Tibial artery (tissue), 4 donors: ENCODE measurements around the gene OR5B21.

Source experiments
- DNase-seq, 2 donors: peaks; one replicate each; pipeline ENCODE4 v3.0.0-alpha.2; 2019
- H3K27ac ChIP-seq, 2 donors: fragments of 200-600 bp; sonication (generic) in 1 of 2; 1 replicate in 1 of 2; 2 replicates in 1 of 2; pipeline ENCODE4 v1.5.1; 2018 to 2019; ENCODE audit warnings: mild to moderate bottlenecking in 1 of 2
- H3K27me3 ChIP-seq, 2 donors: fragments of 200-600 bp; sonication (generic) in 1 of 2; one replicate each; pipeline versions ENCODE4 v1.5.1 to v1.6.0; 2016 to 2019
- H3K36me3 ChIP-seq, 3 donors: fragments of 200-600 bp; sonication (generic) in 2 of 3; one replicate each; pipeline ENCODE4 v1.5.1; 2016 to 2019; ENCODE audit warnings: mild to moderate bottlenecking in 2 of 3
- H3K4me1 ChIP-seq, 4 donors: fragments of 200-600 bp; sonication (generic) in 2 of 4; 1 replicate in 3 of 4; 2 replicates in 1 of 4; pipeline ENCODE4 v1.5.1; 2016 to 2019
- H3K4me3 ChIP-seq, 2 donors: fragments of 200-600 bp; sonication (generic) in 1 of 2; 1 replicate in 1 of 2; 2 replicates in 1 of 2; pipeline ENCODE4 v1.5.1; 2018 to 2019; ENCODE audit warnings: mild to moderate bottlenecking in 2 of 2
- H3K9me3 ChIP-seq, 3 donors: fragments of 200-600 bp; sonication (generic) in 1 of 3; one replicate each; pipeline ENCODE4 v1.5.1; 2016 to 2019
- intact Hi-C: fragments of 100-400 bp; cut with DNase I; formaldehyde crosslinking; loops from one replicate; pipeline ENCODE4 v1.15.0; 2023; ENCODE audit warnings: low total_unique reads
- TF ChIP-seq, protein P1 (sequence below), 2 experiments: fragments of 200-600 bp in 1 of 2; fragments of 450-650 bp in 1 of 2; IDR thresholded peaks; one replicate each; pipeline ENCODE4 v1.5.1; 2017 to 2019; ENCODE audit warnings: antibody characterized with exemption in 2 of 2, mild to moderate bottlenecking in 1 of 2, moderate library complexity in 1 of 2

OR5B21 gene

DNA sequence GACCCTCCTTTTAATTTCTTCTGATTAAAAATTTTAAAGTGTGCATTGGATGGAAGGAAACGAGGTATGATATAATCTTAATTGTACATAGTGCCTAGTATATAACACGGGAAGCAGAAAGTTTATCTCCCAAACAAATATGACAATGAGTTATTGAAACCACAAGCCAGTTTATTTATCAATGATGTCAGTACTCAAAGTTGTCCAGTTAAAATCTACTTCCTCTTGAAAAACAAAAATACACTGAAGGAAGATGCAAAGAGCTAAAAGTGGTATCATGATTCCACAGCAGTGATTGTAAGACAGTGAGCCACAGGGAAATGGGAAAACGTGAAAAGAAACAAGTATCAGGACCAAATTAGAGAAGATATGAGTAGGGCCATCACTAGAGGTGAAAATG lies 18.8 kb upstream of the OR5B21 start:
- TF ChIP-seq, protein P1, sequence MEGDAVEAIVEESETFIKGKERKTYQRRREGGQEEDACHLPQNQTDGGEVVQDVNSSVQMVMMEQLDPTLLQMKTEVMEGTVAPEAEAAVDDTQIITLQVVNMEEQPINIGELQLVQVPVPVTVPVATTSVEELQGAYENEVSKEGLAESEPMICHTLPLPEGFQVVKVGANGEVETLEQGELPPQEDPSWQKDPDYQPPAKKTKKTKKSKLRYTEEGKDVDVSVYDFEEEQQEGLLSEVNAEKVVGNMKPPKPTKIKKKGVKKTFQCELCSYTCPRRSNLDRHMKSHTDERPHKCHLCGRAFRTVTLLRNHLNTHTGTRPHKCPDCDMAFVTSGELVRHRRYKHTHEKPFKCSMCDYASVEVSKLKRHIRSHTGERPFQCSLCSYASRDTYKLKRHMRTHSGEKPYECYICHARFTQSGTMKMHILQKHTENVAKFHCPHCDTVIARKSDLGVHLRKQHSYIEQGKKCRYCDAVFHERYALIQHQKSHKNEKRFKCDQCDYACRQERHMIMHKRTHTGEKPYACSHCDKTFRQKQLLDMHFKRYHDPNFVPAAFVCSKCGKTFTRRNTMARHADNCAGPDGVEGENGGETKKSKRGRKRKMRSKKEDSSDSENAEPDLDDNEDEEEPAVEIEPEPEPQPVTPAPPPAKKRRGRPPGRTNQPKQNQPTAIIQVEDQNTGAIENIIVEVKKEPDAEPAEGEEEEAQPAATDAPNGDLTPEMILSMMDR (IDR thresholded peaks at IDR 0.05) = no peak

DNA sequence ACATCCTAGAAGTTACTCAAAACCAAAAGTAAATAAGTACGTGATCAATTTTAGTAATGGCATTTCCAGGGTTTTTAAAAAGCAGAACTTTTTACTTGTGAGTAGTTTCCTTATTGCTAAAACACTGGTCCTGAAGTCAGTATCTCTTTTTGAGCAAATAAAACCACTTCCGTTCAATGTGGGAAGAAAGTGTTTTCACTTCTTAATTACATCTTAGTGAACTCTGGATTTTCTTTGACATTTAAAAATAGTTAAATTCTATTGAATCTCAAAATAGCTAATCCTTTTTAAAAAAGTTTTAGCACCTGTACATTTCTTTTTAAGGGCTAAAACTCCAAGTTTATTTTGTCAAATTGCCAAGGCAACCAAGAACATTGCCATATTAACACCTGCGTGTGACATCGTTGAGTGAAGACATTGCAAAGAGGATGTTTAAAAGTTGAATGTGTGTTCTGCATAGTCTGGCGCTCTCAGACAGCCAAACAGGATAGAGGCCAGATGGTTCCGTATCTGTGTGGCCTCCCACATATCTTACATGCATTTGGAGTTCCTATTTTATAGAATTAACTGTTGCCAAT lies 17.2 kb upstream of the OR5B21 start:
- H3K27ac ChIP-seq = peak overlapping the region in 1 of 2 donors; percentile 17
- peaks cover 0 to 14% (median 8%) of the 10 kb centered on the region in 4 donors for H3K4me1 ChIP-seq
- H3K36me3 ChIP-seq = peaks cover 0 to 28% (median 26%) of the 10 kb centered on the region in 3 donors
- no peaks in the 10 kb centered on the region for H3K9me3 ChIP-seq
- no peaks in the 10 kb centered on the region for H3K27me3 ChIP-seq
- H3K4me3 ChIP-seq = no peak overlapping the region
- TF ChIP-seq, protein P1 (IDR thresholded peaks at IDR 0.05) = no peak
- intact Hi-C loops = no loop called here
- DNase-seq = no peak

More for the DNA sequence above, 18.8 kb upstream of the OR5B21 start:
- Histone ChIP-seq H3K36me3 (peaks cover 2 to 42% (median 38%) of the 10 kb centered on the region in 3 donors), H3K4me3 (no peak overlapping the region), H3K9me3 (no peaks in the 10 kb centered on the region), H3K27me3 (no peaks in the 10 kb centered on the region), H3K4me1 (peaks cover 0 to 14% (median 8%) of the 10 kb centered on the region in 4 donors), H3K27ac (no peak overlapping the region)
- no peak for DNase-seq
- intact Hi-C loops = no loop called here

DNA sequence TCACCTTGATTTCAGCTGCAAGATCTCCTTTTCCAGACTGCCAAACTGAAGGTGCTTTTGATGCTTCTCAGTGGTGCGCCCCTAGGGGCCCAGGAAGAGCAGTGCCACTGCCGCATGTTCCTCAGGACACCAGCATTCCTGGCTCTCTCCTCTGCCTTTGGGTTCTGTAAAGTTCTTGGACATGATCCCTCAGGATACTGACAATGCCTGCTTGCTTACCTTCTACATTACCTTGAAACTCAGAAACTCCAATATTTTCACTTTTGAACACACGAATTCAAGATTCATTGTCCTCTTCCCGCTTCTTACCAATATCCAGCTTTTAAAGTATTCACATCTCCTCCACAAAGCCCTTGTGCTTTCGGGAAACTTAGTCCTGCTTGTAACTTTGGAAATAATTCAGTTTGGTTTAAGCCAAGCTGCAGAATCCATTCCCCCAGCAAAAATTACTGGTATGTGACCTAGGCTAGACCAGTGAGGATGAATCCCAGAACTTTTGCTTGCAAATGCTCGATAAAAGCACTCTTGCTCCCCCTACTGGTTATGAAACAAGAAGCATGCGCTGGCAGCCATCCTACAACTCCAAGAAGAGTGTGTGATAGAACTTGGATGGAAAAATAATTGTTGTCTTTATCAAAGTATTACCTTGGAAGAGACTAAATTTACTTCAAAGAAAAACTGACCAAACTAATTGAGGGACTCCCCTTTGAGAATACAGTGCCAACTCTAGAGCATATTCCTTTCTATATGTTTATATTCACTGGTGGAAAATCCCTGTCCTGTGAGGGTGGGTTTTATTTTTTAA lies 16.5 kb upstream of the OR5B21 start:
- TF ChIP-seq, protein P1 (IDR thresholded peaks at IDR 0.05) = peak; percentile 58 to 65

DNA sequence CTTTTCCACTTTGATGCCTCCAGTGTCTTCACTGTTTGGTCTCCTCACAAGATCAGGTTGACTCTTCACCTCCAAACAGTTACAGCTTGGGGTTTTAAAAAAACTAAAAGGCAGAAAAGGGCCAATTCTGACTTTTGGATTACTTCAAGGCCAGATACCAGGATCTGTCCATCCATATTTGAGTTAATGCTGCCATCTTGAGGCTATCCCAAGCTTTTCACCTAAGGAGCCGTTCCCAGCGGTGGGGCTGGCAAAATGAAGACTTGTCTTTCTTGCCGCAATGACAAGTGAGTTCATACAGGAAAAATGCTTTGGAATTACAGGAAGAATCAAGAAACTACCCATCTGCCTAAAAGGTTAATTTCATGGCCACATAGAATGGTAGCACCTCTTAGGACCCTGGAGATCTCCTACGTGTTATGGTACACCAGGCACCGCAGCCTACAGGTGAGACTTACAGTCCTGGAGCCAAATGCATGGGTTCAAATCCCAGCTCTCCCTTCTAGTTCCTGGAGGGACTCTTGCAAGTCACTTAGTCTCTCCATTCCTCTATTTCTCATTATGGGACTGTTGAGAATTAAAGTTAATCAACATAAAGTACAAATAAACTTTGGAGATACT lies 6.0 kb upstream of the OR5B21 start:
- Histone ChIP-seq H3K27me3 (no peaks in the 10 kb centered on the region), H3K4me3 (no peak overlapping the region), H3K27ac (no peak overlapping the region), H3K36me3 (no peaks in the 10 kb centered on the region), H3K9me3 (no peaks in the 10 kb centered on the region), H3K4me1 (no peaks in the 10 kb centered on the region)
- TF ChIP-seq, protein P1 (IDR thresholded peaks at IDR 0.05) = peak; percentile 47 to 59
- intact Hi-C loops = no loop called here
- DNase-seq = no peak

More for the DNA sequence above, 16.5 kb upstream of the OR5B21 start:
- Histone ChIP-seq H3K36me3 (peaks cover 0 to 21% (median 21%) of the 10 kb centered on the region in 3 donors), H3K4me1 (peaks cover 0 to 14% (median 8%) of the 10 kb centered on the region in 4 donors), H3K9me3 (no peaks in the 10 kb centered on the region), H3K4me3 (peak overlapping the region; percentile 17 to 18), H3K27me3 (no peaks in the 10 kb centered on the region), H3K27ac (peak overlapping the region in 1 of 2 donors; percentile 17)
- peak; percentile 64 to 79 for DNase-seq
- intact Hi-C loops = no loop called here

DNA sequence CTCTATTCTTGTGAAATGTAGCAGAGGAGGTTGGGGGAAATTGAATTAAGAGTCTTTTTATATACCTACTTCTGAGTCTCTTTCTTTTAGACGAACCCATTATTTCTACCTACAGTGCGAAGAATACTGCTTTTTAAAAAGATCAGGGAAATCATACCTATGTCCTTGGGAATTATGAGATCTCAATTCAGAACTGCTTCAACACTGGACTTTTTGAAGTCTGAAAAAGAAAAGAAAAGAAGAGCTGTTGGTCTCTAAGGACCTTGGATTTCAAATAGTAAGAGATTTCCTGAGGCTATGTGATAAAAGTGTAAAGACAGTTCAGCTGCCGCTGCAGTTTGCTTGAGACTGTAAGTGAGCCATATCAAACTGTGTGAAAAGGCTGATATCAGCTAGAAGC lies 3.7 kb upstream of the OR5B21 start:
- TF ChIP-seq, protein P1 (IDR thresholded peaks at IDR 0.05) = no peak
- H3K27me3 ChIP-seq = no peaks in the 10 kb centered on the region
- H3K36me3 ChIP-seq = no peaks in the 10 kb centered on the region
- no peak overlapping the region for H3K27ac ChIP-seq
- no peak for DNase-seq
- intact Hi-C loops = no loop called here
- no peaks in the 10 kb centered on the region for H3K4me1 ChIP-seq
- no peak overlapping the region for H3K4me3 ChIP-seq
- no peaks in the 10 kb centered on the region for H3K9me3 ChIP-seq
